GM18517 (cell line): ENCODE measurements around the gene SPINT1.

Experiments used
- ATAC-seq: cut with Tn5 transposase; IDR thresholded peaks from one replicate; pipeline ENCODE4 v1.9.1; 2021; ENCODE audit warnings: mild to moderate bottlenecking, moderate library complexity; ENCODE audit not compliant: unreplicated experiment

SPINT1 gene

GRCh38 chr15:40843885-40844695 is at the start of gene SPINT1:
Gene SPINT1 (plus strand): TSS chr15:40844048. CDS start chr15:40844555, 507 bp downstream.
- no peak for ATAC-seq

- ATAC-seq: no peak
Observed at GRCh38 chr15:40796041-40796440, 47.8 kb upstream of the SPINT1 start.

- ATAC-seq: no peak
Observed at GRCh38 chr15:40796512-40796911, 47.3 kb upstream of the SPINT1 start.

GRCh38 chr15:40799523-40799922 is 44.3 kb upstream of the SPINT1 start:
- no peak for ATAC-seq

GRCh38 chr15:40803076-40803475 is 40.8 kb upstream of the SPINT1 start:
- no peak for ATAC-seq

GRCh38 chr15:40803688-40804087 is 40.2 kb upstream of the SPINT1 start:
- ATAC-seq: no peak

- no peak for ATAC-seq
Observed at GRCh38 chr15:40806672-40807027, 37.2 kb upstream of the SPINT1 start.

GRCh38 chr15:40807028-40807887 is 36.6 kb upstream of the SPINT1 start, which contains the start of the genes DNAJC17 and ZFYVE19:
Gene DNAJC17 (minus strand): TSS chr15:40807473. CDS start chr15:40807446, 27 bp downstream.
Gene ZFYVE19 (plus strand): TSS chr15:40807089. CDS start chr15:40807590, 501 bp downstream.
- peak; percentile 94 for ATAC-seq

GRCh38 chr15:40807888-40808461 is 35.9 kb upstream of the SPINT1 start:
- ATAC-seq: peak; percentile 2

- no peak for ATAC-seq
Observed at GRCh38 chr15:40808861-40809450, 34.9 kb upstream of the SPINT1 start.

GRCh38 chr15:40812721-40813425 is 31.0 kb upstream of the SPINT1 start:
- no peak for ATAC-seq

- ATAC-seq: no peak
Observed at GRCh38 chr15:40815042-40815698, 28.7 kb upstream of the SPINT1 start.

- ATAC-seq: no peak
Observed at GRCh38 chr15:40819048-40819447, 24.8 kb upstream of the SPINT1 start.

- no peak for ATAC-seq
Observed at GRCh38 chr15:40821195-40821594, 22.7 kb upstream of the SPINT1 start.

GRCh38 chr15:40823572-40824343 is 20.1 kb upstream of the SPINT1 start:
- ATAC-seq: no peak

- no peak for ATAC-seq
Observed at GRCh38 chr15:40825661-40826422, 18.0 kb upstream of the SPINT1 start.

- no peak for ATAC-seq
Observed at GRCh38 chr15:40826423-40827075, 17.3 kb upstream of the SPINT1 start.
